Left cardiac atrium (tissue), 4 donors: ENCODE data around the gene TXNDC11. TPM values are rescaled to one million over a fixed set of nuclear protein-coding genes. Genes with fewer than 3 reads are reported as not detected.

Source experiments
- ATAC-seq, 2 donors: fragments of 200-7000 bp; cut with Tn5 transposase; one replicate each; pipeline ENCODE4 v1.9.1; 2020; ENCODE audit warnings: mild to moderate bottlenecking in 2 of 2, moderate library complexity in 2 of 2
- DNase-seq: peaks from one replicate; pipeline ENCODE4 v3.0.0-alpha.2; 2020
- intact Hi-C, 2 donors: fragments of 100-400 bp; cut with DNase I; formaldehyde crosslinking; loops; one replicate each; pipeline versions ENCODE4 v1.14.1 to v1.15.1; 2022 to 2023
- total RNA-seq, 2 donors: library from RNA; stranded (reverse); fragmentation: NEBNext Ultra II Directional; extraction: Animal tissue kit (Norgen Biotek cat#: 25700); gene quantifications; one replicate each; pipeline ENCODE4 v1.2.1, GENCODE V29; 2021
- donor health status: DM: no; HTN: yes; CAD: no.
- donor health status: DM: no; HTN: yes; CAD: no; lungs with severe emphysema.
- donor health status: DM: yes; HTN: yes; CAD: no.
- donor health status: Dilated cardiomyopathy.

Gene TXNDC11
- total RNA-seq, 2 donors from 2014 or later, result 21.8 to 30.4 TPM

DNA sequence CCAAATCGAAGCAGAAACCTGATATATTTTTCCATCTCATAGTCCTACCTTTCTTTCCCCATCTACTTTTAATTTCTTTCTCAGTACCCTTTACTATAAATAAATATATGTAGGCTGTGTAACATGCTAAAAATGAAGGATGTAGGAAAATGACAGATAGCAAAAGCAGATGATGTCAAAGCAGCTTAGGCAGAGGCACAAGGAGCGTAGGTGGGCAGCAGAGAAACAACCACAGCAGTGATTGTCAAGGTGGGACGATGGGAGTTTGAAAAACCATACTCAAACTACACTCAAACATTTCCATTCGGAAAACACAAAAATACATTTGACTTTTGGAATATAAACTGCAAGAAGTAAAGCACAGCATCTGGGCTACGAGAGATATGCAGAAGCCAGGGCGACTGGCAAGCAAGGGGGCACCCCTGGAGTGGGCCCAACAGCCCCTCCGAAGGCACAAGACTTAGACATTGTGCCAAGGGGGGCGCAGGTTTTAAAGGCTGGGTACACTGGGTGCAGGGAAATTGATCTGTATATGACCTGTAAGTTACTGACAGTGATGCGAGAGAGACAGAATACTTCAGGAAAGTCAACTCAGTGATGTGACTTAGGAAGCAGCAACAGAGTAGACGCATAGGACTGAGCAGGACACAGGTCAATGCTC, 43.3 kb downstream of the TXNDC11 start:
- intact Hi-C loops, result no loop called here
- DNase-seq (no peak), ATAC-seq (no peak)

DNA sequence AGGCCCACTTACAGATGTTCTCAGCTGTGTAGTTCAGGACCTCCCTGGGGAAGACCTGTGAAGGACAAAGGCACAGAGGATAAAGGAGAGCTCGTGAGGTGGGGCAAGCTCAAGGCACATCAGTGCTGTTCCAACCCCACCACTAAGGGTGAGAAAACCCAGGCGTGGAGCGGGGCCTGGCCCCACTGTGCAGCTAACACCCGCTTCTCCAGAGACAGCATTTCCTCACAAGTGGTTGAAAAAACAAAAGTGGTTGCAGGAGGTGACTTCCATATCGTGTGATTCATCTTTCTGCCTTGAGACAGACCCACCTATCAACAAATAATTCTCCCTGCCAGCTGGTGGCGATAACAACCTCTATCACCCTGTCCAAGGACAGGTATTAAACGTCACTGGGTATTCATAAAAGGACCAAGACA, 44.4 kb downstream of the TXNDC11 start:
- no peak for DNase-seq
- no peak for ATAC-seq
- intact Hi-C loops, result no loop called here

DNA sequence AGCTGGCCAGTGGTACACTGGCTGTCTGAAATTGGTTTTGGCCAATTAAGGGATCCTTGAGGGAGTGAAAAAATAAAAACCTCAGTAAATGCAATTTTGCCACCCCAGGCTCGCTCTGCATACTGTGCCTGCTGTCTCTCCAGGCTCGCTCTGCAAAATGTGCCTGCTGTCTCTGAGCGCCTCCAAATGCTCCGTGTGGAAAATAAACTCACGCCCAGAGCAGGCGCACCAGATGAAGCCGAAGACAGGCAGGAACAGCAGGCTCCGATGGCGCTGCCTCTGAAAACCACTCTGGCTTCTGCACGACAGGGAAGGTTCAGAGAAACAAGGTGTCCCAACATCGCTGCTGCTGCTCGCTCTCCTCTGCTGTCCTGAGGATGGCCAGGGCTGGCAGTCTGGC, 45.3 kb downstream of the TXNDC11 start:
- intact Hi-C loops, result no loop called here
- no peak for DNase-seq
- ATAC-seq, result no peak

- DNase-seq, result no peak
- intact Hi-C loops, result no loop called here
- ATAC-seq, result no peak
Measured at GRCh38 chr16:11696266-11697012, 46.2 kb downstream of the TXNDC11 start.

DNA sequence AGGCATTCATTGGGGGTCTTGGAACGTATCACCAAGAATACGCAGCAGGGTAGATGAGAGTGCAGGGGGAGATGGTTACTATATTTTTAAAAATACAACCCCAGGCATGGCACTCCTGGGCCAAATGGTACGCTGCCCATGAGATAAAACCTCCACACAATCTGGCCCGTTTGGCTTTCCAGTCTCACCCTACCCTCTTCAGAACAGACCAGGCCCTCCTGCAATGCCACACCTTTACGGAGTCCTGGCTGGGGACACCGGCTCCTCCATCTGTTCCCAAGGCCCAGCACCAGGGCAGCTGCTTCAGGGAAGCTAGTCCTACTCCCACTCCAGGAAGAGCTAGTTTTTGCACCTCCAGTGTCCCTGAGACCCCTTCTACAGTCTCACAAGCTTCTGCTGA, 50.0 kb downstream of the TXNDC11 start:
- ATAC-seq (no peak), DNase-seq (no peak)
- intact Hi-C loops, result no loop called here

- intact Hi-C loops, result no loop called here
- no peak for DNase-seq
- ATAC-seq, result no peak
Measured at GRCh38 chr16:11692171-11692570, 50.5 kb downstream of the TXNDC11 start.

- intact Hi-C loops, result no loop called here
- DNase-seq, result no peak
- no peak for ATAC-seq
Measured at GRCh38 chr16:11691771-11692170, 50.9 kb downstream of the TXNDC11 start.

GRCh38 chr16:11691235-11691634, 51.4 kb downstream of the TXNDC11 start:
- DNase-seq (no peak), ATAC-seq (no peak)
- intact Hi-C loops, result no loop called here

DNA sequence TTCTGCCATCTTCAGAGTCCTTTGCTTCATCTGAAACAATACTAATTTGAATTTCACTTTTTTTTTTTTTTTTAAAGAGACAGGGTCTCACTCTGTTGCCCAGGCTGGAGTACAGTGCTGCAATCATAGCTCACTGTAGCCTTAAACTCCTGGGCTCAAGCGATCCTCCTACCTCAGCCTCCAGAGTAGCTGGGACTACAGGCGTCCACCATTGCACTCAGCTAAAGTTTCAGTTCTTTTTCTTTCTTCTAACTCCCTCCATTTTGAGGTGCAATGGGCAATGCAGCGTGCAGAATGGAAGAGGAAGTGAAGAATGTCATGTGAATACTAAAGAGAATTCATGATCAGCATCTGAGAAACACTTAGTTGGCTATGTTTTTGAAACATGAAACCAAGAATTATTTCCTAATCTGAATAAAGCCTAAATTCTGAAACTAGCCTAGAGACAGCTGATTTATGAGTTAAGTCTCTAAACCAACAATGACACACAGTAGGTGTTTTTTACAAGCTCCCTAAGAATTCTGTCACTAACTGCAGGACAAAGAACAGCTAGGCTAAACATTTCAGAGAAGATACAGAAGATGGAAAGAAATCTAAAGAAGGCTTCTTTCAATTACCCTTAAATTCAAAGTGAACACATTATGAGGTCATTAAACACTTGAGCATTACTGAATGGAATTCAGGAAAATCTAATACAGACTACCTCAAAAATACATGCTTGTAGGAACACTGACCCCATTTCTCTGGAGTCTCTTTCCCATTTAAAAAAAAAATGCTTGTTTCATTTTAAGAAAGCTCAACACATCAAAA, 53.4 kb downstream of the TXNDC11 start:
- no peak for DNase-seq
- intact Hi-C loops, result no loop called here
- ATAC-seq, result peak in 1 of 2 donors; percentile 22

DNA sequence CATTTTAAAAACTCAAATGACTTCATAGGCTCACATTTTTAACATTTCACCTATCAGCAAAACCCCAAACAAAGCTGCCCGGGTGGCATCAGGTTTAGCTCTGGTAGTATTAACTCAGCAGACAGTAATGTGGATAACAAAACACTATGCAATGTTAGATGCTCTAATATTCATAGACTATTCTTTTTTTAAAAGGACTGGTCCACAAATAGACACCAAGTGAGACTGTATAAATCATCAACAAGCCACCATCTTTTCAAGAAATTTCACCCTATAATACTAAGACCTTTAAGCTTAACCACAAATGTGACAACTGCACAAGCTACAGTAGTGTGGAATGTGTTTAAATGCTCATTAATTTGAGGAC, 54.2 kb downstream of the TXNDC11 start:
- intact Hi-C loops, result no loop called here
- no peak for ATAC-seq
- no peak for DNase-seq

DNA sequence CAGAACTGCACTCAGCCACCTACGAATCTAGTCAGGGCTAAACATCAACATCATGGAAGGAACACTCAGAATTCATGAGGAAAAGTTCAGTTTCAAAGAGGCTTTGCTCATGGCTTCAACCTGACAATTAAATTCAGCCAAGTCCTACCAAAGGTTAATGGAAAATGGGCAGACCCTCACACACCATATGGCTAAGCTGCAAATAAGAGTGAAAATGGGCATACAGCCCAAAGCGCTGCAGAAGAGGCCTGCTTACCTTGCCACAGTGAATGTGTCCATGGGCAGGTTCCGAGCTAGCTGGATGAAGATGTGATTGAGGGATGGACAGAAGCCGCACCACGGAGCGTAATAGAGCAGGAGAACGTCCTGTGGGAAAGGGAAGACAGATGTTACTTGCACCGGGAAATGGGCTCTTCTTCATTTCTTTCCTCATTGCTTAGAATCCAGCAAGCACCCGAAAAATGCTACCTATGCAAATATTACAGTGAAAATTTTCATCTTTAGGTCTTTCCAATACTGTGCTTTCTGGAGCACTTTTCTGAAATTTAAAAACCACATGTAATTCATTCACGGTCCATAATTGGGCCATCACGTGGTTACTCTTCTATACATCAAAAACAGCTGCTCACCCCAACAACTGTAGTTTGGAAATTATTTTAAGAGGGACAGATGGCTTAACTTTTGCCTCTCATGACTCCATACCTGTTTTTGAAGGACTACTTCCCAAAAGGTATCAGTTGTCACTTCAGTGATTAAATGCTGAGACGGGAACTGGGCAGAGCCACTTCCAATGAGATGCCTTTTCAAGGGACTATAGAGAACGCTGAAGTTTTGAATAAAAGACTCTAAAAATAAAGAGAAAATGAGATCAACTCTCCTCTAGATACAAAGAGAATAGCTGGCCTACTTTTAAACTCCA, 54.8 kb downstream of the TXNDC11 start:
- ATAC-seq (no peak), DNase-seq (no peak)
- intact Hi-C loops, result no loop called here

DNA sequence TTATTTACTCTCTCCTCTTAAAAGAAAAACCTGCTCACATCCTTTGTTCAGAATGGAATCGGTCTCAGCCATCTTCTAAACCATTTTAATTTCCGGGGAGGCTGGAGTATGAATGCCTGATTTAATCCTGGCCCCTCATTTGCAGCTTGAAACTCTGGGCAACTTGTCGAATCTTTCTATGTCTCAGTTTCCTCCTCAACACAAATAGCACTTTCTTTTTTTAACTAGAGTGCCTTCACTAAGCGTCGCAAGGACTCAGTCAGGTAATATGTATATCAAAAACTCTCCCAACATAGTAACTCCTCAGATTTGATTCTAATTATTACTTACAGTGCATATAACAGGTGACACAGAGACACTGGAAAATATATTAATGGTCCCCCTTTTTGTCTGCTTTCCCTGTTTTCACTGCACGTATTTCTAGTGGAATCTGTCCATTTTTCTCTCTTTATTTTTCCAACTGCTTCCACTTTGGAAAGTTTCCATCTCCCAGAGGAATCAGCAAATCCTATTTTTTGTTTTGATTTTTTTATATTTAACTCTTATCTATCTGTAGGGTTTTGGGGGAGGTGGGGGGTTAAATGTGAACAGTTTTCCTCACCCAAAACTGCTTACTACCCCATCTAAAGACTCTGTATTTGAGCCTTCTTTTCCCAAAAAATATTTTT, 55.8 kb downstream of the TXNDC11 start:
- intact Hi-C loops, result no loop called here
- no peak for DNase-seq

GRCh38 chr16:11685844-11686618, 56.6 kb downstream of the TXNDC11 start:
- no peak for ATAC-seq
- intact Hi-C loops, result no loop called here
- no peak for DNase-seq

More for the DNA sequence above, 55.8 kb downstream of the TXNDC11 start:
- ATAC-seq, result no peak

- ATAC-seq (no peak), DNase-seq (no peak)
- intact Hi-C loops, result no loop called here
Measured at GRCh38 chr16:11684231-11685025, 58.2 kb downstream of the TXNDC11 start.

DNA sequence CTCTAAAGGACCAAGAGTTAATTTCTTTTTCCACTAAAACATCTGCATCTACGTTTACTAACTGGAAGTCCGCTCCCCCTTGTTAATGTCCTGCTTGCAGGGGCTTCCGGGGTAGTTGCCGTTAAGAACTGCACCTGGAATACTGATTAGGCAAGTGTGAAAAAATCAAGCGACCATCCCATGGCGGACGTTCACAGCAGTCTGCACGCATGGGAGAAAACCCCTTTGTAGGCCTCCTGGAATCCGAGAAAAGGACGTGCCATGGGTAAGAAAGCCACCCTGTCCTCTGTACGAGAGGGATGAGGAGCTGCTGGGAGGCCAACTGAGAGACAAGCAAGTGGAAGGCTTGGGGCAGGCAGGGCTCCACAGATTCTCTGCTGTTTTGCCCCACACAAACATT, 59.5 kb downstream of the TXNDC11 start:
- ATAC-seq (no peak), DNase-seq (no peak)
- intact Hi-C loops, result no loop called here

DNA sequence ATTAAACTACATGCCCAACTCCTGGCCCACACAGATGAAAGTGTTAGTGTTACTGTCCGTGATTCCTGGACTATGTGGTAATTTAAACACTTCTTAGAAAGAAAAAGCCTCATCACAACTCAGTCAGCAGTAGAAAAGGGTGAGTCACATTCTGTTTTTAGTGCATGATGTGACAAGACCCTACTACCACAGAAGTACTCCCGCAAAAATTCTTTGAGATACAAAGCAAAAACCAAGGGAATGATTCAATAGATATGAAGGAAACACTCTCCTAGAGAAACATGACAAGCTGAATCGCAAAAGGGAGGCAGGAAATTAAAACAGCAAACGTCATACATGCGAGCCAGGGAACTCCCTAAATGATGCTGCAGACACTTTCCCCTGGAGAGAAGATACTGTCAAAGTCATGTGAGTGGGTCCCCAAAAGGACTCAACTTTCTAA, 60.0 kb downstream of the TXNDC11 start:
- DNase-seq (no peak), ATAC-seq (peak in 1 of 2 donors; percentile 56)
- intact Hi-C loops, result no loop called here
